Neural cell (in vitro differentiated cells): Measurements from ENCODE around the gene CANX. TPM values are rescaled to one million over a fixed set of nuclear protein-coding genes. Genes with fewer than 3 reads are reported as not detected.
A peak's percentile ranks its signal among the peaks of the same experiment; 100 is the strongest.
"Not testable (repeated sequence)": the region's sequence is repeated elsewhere in the genome, so short reads cannot be mapped to it uniquely, and the experiment has no call there.

ENCODE experiments used
- H2AFZ ChIP-seq: fragments of 200-600, 300-800 bp; sonication (generic), shearing (Covaris generic); 2 replicates; pipeline ENCODE4 v1.6.0; 2014; ENCODE audit warnings: low read depth, mild to moderate bottlenecking, antibody characterized with exemption, low read length, moderate library complexity
- H3F3A ChIP-seq: fragments of 200-600 bp; shearing (Covaris generic); 2 replicates; pipeline ENCODE4 v1.6.1; 2016; ENCODE audit warnings: mild to moderate bottlenecking, moderate library complexity, mixed read lengths, antibody characterized with exemption, low read length; ENCODE audit not compliant: insufficient read depth, poor library complexity, severe bottlenecking
- H3K27ac ChIP-seq: fragments of 200-600, 300-800 bp; sonication (generic), shearing (Covaris generic); 2 replicates; pipeline ENCODE4 v1.5.1; 2014; ENCODE audit warnings: mild to moderate bottlenecking, low read length, moderate library complexity
- H3K27me3 ChIP-seq: fragments of 300-800, 200-600 bp; sonication (generic), shearing (Covaris generic); 2 replicates; pipeline ENCODE4 v1.6.0; 2014; ENCODE audit warnings: mild to moderate bottlenecking, low read depth, low read length, moderate library complexity; ENCODE audit not compliant: insufficient read depth
- H3K36me3 ChIP-seq: fragments of 300-800, 200-600 bp; sonication (generic), shearing (Covaris generic); 2 replicates; pipeline ENCODE4 v1.5.1; 2014; ENCODE audit warnings: mild to moderate bottlenecking, antibody characterized with exemption, low read length, moderate library complexity; ENCODE audit not compliant: insufficient read depth
- H3K4me2 ChIP-seq: fragments of 300-800, 200-600 bp; sonication (generic), shearing (Covaris generic); 2 replicates; pipeline ENCODE4 v1.6.0; 2014; ENCODE audit warnings: mild to moderate bottlenecking, low read length
- H3K4me3 ChIP-seq: fragments of 300-800, 200-600 bp; sonication (generic), shearing (Covaris generic); 2 replicates; pipeline ENCODE4 v1.5.1; 2014; ENCODE audit warnings: mild to moderate bottlenecking, low read length, moderate library complexity
- H3K79me2 ChIP-seq: fragments of 200-600 bp; shearing (Covaris generic); replicated peaks from 2 replicates; pipeline ENCODE4 v1.6.0; 2014; ENCODE audit warnings: mild to moderate bottlenecking, low read length, moderate library complexity; ENCODE audit not compliant: insufficient read depth
- H3K9ac ChIP-seq: fragments of 300-800, 200-600 bp; sonication (generic), shearing (Covaris generic); 2 replicates; pipeline ENCODE4 v1.6.1; 2016; ENCODE audit warnings: mild to moderate bottlenecking, low read length, mixed read lengths
- H3K9me2 ChIP-seq: fragments of 200-600 bp; shearing (Covaris generic); 2 replicates; pipeline ENCODE4 v1.6.1; 2016; ENCODE audit warnings: mild to moderate bottlenecking, low read length, mixed read lengths; ENCODE audit not compliant: insufficient read depth
- H3K9me3 ChIP-seq: fragments of 200-600, 300-800 bp; sonication (generic), shearing (Covaris generic); 2 replicates; pipeline ENCODE4 v1.6.1; 2016; ENCODE audit warnings: mild to moderate bottlenecking, mixed run types, low read length, moderate library complexity, mixed read lengths
- H4K20me1 ChIP-seq: fragments of 200-600 bp; shearing (Covaris generic); 2 replicates; pipeline ENCODE4 v1.6.1; 2016; ENCODE audit warnings: mild to moderate bottlenecking, mixed run types; ENCODE audit not compliant: insufficient read depth
- EP300 ChIP-seq: fragments of 450-650 bp; conservative IDR thresholded peaks from 2 replicates; pipeline ENCODE4 v1.6.1; 2014; ENCODE audit warnings: antibody characterized with exemption, mild to moderate bottlenecking, moderate library complexity; ENCODE audit not compliant: poor library complexity, severe bottlenecking
- EZH2 ChIP-seq: fragments of 200-600, 300-800 bp; shearing (Covaris generic), sonication (generic); IDR thresholded peaks from 2 replicates; pipeline ENCODE4 v1.6.1; 2014; ENCODE audit warnings: antibody characterized with exemption, low read length, borderline replicate concordance, mild to moderate bottlenecking; ENCODE audit not compliant: insufficient read depth, poor library complexity, severe bottlenecking
- MXI1 ChIP-seq: fragments of 450-650 bp; conservative IDR thresholded peaks from 2 replicates; pipeline ENCODE4 v1.6.1; 2014; ENCODE audit warnings: antibody characterized with exemption, mild to moderate bottlenecking; ENCODE audit not compliant: poor library complexity, severe bottlenecking
- POLR2AphosphoS5 ChIP-seq: IDR thresholded peaks from 2 replicates; pipeline ENCODE4 v1.6.1; 2012
- RAD21 ChIP-seq: fragments of 450-650 bp; conservative IDR thresholded peaks from 2 replicates; pipeline ENCODE4 v1.6.1; 2014; ENCODE audit warnings: antibody characterized with exemption, mild to moderate bottlenecking, moderate library complexity
- SMC3 ChIP-seq: fragments of 450-650 bp; conservative IDR thresholded peaks from 2 replicates; pipeline ENCODE4 v1.6.1; 2014; ENCODE audit warnings: antibody characterized with exemption, mild to moderate bottlenecking, moderate library complexity; ENCODE audit not compliant: poor library complexity
- TAF1 ChIP-seq: IDR thresholded peaks from 2 replicates; pipeline ENCODE4 v1.6.1; 2012; ENCODE audit warnings: low read depth
- polyA plus RNA-seq: library from polyadenylated mRNA; depleted of rRNA; stranded (reverse); fragments of >200 nt; gene quantifications from 2 replicates; pipeline ENCODE4 v1.2.3, GENCODE V29; 2014
- TF ChIP-seq, protein P1 (sequence below): IDR thresholded peaks from 2 replicates; pipeline ENCODE4 v1.6.1; 2012; ENCODE audit warnings: borderline replicate concordance
- TF ChIP-seq, protein P2 (sequence below): fragments of 450-650 bp; IDR thresholded peaks from 2 replicates; pipeline ENCODE4 v1.5.1; 2014; ENCODE audit warnings: antibody characterized with exemption, mild to moderate bottlenecking, moderate library complexity; ENCODE audit not compliant: poor library complexity, severe bottlenecking

CANX gene
- polyA plus RNA-seq, 1 donor from 2014 or later, result 232 TPM

DNA sequence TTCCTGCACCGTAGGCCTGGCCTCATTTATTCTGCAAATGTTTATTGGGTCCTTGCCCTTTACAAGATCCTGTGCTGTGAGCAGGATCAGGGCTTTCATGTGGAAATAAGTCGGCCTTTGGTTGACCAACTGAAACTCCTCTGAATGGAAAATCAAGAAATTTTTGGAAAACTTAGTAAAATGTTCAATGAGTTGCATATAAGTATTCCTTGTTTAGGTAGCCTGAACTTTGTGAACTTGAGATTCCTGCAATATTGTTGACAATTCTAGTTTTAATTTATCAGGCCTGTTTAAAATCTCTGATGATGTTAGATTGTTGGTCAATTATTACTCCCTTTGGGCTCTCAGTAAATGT is 35.0 kb downstream of the CANX start (continued):
- TF ChIP-seq EP300, result no peak
- TF ChIP-seq TAF1, result no peak

DNA sequence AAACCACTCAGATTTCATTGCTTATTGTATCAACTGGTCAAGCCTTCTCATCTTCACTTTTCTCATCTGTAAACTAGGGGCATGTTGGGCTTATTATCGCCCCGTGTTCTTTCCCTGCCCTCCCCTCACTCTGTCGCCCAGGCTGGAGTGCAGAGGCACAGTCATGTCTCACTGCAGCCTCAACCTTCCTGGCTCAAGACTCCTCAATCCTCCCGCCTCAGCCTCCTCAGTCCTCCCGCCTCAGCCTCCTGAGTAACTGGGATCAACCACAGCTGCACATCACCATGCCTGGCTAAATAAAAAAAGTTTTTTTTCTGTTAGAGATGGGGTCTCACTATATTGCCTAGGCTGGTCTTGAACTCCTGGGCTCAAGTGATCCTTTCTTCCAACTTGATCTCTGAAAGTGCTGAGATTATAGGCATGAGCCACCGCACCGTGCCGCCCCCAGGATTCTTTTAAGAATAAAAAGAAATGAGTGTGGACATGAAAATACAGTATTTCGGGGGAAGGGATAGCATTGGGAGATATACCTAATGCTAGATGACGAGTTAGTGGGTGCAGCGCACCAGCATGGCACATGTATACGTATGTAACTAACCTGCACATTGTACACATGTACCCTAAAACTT is 35.9 kb downstream of the CANX start:
- H4K20me1 ChIP-seq, result peaks cover 8% of the 10 kb centered on the region
- peak overlapping the region; percentile 86 for H3K27ac ChIP-seq
- no peaks in the 10 kb centered on the region for H3K9me3 ChIP-seq
- H3K79me2 ChIP-seq, result peaks cover 62% of the 10 kb centered on the region
- peaks cover 4% of the 10 kb centered on the region for H3F3A ChIP-seq
- peak overlapping the region; percentile 91 for H3K4me3 ChIP-seq
- no peak overlapping the region for H2AFZ ChIP-seq
- no peaks in the 10 kb centered on the region for H3K27me3 ChIP-seq
- H3K9ac ChIP-seq, result peak overlapping the region; percentile 91
- H3K36me3 ChIP-seq, result peaks cover 10% of the 10 kb centered on the region
- no peak for TF ChIP-seq TAF1
- TF ChIP-seq MXI1, result no peak
- no peak for TF ChIP-seq RAD21
- TF ChIP-seq EP300, result no peak
- TF ChIP-seq, protein P1, sequence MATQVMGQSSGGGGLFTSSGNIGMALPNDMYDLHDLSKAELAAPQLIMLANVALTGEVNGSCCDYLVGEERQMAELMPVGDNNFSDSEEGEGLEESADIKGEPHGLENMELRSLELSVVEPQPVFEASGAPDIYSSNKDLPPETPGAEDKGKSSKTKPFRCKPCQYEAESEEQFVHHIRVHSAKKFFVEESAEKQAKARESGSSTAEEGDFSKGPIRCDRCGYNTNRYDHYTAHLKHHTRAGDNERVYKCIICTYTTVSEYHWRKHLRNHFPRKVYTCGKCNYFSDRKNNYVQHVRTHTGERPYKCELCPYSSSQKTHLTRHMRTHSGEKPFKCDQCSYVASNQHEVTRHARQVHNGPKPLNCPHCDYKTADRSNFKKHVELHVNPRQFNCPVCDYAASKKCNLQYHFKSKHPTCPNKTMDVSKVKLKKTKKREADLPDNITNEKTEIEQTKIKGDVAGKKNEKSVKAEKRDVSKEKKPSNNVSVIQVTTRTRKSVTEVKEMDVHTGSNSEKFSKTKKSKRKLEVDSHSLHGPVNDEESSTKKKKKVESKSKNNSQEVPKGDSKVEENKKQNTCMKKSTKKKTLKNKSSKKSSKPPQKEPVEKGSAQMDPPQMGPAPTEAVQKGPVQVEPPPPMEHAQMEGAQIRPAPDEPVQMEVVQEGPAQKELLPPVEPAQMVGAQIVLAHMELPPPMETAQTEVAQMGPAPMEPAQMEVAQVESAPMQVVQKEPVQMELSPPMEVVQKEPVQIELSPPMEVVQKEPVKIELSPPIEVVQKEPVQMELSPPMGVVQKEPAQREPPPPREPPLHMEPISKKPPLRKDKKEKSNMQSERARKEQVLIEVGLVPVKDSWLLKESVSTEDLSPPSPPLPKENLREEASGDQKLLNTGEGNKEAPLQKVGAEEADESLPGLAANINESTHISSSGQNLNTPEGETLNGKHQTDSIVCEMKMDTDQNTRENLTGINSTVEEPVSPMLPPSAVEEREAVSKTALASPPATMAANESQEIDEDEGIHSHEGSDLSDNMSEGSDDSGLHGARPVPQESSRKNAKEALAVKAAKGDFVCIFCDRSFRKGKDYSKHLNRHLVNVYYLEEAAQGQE, result no peak
- TF ChIP-seq SMC3, result no peak
- TF ChIP-seq POLR2AphosphoS5, result no peak
- TF ChIP-seq, protein P2, sequence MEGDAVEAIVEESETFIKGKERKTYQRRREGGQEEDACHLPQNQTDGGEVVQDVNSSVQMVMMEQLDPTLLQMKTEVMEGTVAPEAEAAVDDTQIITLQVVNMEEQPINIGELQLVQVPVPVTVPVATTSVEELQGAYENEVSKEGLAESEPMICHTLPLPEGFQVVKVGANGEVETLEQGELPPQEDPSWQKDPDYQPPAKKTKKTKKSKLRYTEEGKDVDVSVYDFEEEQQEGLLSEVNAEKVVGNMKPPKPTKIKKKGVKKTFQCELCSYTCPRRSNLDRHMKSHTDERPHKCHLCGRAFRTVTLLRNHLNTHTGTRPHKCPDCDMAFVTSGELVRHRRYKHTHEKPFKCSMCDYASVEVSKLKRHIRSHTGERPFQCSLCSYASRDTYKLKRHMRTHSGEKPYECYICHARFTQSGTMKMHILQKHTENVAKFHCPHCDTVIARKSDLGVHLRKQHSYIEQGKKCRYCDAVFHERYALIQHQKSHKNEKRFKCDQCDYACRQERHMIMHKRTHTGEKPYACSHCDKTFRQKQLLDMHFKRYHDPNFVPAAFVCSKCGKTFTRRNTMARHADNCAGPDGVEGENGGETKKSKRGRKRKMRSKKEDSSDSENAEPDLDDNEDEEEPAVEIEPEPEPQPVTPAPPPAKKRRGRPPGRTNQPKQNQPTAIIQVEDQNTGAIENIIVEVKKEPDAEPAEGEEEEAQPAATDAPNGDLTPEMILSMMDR, result no peak
- no peak for TF ChIP-seq EZH2
- peak overlapping the region; percentile 84 for H3K4me2 ChIP-seq
- H3K9me2 ChIP-seq, result no peaks in the 10 kb centered on the region

DNA sequence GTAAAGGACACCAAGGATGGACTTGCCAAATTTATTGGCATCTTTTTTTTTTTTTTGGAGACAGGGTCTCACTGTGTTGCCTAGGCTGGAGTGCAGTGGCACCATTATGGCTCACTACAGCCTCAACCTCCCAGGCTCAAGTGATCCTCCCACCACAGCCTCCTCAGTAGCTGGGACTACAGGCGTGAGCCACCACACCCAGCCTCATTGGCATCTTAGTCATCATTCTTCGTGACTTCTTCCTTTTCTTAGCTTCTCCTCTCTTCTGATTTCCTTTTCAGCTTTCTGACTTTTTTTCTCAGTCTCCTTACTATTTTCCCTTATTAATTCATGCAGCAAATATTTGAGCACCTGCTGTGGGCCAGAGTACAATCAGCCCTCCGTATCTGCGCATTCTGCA is 40.0 kb downstream of the CANX start:
- Histone ChIP-seq H3K9me2 (no peaks in the 10 kb centered on the region), H3K9ac (no peak overlapping the region), H3K9me3 (no peaks in the 10 kb centered on the region), H3K27me3 (no peaks in the 10 kb centered on the region), H3K27ac (no peak overlapping the region), H3K4me2 (no peak overlapping the region), H3K36me3 (no peaks in the 10 kb centered on the region), H2AFZ (no peak overlapping the region), H3K4me3 (no peak overlapping the region), H3K79me2 (peaks cover 91% of the 10 kb centered on the region), H4K20me1 (peaks cover 8% of the 10 kb centered on the region), H3F3A (peaks cover 4% of the 10 kb centered on the region)
- TF ChIP-seq, protein P2, result no peak
- TF ChIP-seq, protein P1, result no peak
- TF ChIP-seq RAD21 (no peak), SMC3 (no peak), EP300 (no peak), POLR2AphosphoS5 (no peak), TAF1 (no peak), EZH2 (no peak), MXI1 (no peak)

DNA sequence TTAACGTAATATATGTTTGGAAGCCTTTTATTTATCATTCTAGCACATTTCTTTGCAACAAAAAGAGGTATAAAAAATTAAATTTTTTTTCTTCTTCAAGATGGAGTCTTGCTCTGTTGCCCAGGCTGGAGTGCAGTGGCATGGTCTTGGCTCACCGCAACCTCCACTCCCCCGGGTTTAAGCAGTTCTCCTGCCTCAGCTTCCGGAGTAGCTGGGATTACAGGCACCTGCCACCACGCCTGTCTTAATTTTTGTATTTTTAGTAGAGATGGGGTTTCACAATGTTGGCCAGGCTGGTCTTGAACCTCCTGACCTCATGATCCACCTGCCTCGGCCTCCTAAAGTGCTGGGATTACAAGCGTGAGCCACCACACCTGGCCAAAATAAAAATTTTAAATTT is 45.3 kb downstream of the CANX start:
- not testable (repeated sequence) for H3K9me3 ChIP-seq, H4K20me1 ChIP-seq, H3F3A ChIP-seq, H3K27me3 ChIP-seq, H3K9me2 ChIP-seq, H2AFZ ChIP-seq, H3K4me3 ChIP-seq, H3K4me2 ChIP-seq, H3K36me3 ChIP-seq, H3K9ac ChIP-seq, H3K27ac ChIP-seq
- peaks cover 73% of the 10 kb centered on the region for H3K79me2 ChIP-seq
